Upper lobe of right lung (tissue), 1 donor: ENCODE results near the gene TBC1D22A. TPM values are rescaled to one million over a fixed set of nuclear protein-coding genes. Genes with fewer than 3 reads are reported as not detected.

ENCODE experiments used
- ATAC-seq: fragments of 200-7000 bp; cut with Tn5 transposase; one replicate; pipeline ENCODE4 v1.9.1; 2020; ENCODE audit warnings: mild to moderate bottlenecking, moderate library complexity
- DNase-seq: peaks from one replicate; pipeline ENCODE4 v3.0.0-alpha.2; 2020
- H3K27ac ChIP-seq: fragments of 200-600 bp; one replicate; pipeline ENCODE4 v1.8.0; 2022
- H3K27me3 ChIP-seq: fragments of 200-600 bp; one replicate; pipeline ENCODE4 v1.8.0; 2022; ENCODE audit warnings: mild to moderate bottlenecking
- H3K36me3 ChIP-seq: fragments of 200-600 bp; one replicate; pipeline ENCODE4 v1.8.0; 2022
- H3K4me1 ChIP-seq: fragments of 200-600 bp; one replicate; pipeline ENCODE4 v1.8.0; 2022
- H3K4me3 ChIP-seq: fragments of 200-600 bp; one replicate; pipeline ENCODE4 v1.8.0; 2022; ENCODE audit warnings: mild to moderate bottlenecking
- H3K9me3 ChIP-seq: fragments of 200-600 bp; one replicate; pipeline ENCODE4 v1.8.0; 2022
- CTCF ChIP-seq: fragments of 200-600 bp; IDR thresholded peaks from one replicate; pipeline ENCODE4 v1.8.0; 2022; ENCODE audit warnings: antibody characterized with exemption
- intact Hi-C: fragments of 100-400 bp; cut with DNase I; formaldehyde crosslinking; loops from one replicate; pipeline ENCODE4 v1.11.0; 2022
- total RNA-seq: library from RNA; stranded (reverse); fragmentation: NEBNext Ultra II Directional; extraction: Animal tissue kit (Norgen Biotek cat#: 25700); gene quantifications from one replicate; pipeline ENCODE4 v1.2.1, GENCODE V29; 2021
- donor health status: DM: no; HTN: yes; CAD: no; lungs with severe emphysema.

Gene TBC1D22A
- total RNA-seq, 1 donor from 2014 or later: 31.3 TPM

GRCh38 chr22:47195484-47196165 is 433.2 kb downstream of the TBC1D22A start:
- no peak overlapping the region for H3K4me3 ChIP-seq
- H3K36me3 ChIP-seq: no peaks in the 10 kb centered on the region
- no peak overlapping the region for H3K27ac ChIP-seq
- intact Hi-C loops: no loop called here
- no peaks in the 10 kb centered on the region for H3K27me3 ChIP-seq
- H3K4me1 ChIP-seq: no peaks in the 10 kb centered on the region
- ATAC-seq (peak; percentile 2), DNase-seq (peak; percentile 62)
- no peak for TF ChIP-seq CTCF
- H3K9me3 ChIP-seq: no peaks in the 10 kb centered on the region

- H3K4me3 ChIP-seq: no peak overlapping the region
- no peaks in the 10 kb centered on the region for H3K36me3 ChIP-seq
- H3K9me3 ChIP-seq: no peaks in the 10 kb centered on the region
- H3K27ac ChIP-seq: no peak overlapping the region
- ATAC-seq (no peak), DNase-seq (peak; percentile 43)
- intact Hi-C loops: no loop called here
- no peaks in the 10 kb centered on the region for H3K27me3 ChIP-seq
- H3K4me1 ChIP-seq: no peaks in the 10 kb centered on the region
- no peak for TF ChIP-seq CTCF
Observed at GRCh38 chr22:47196166-47196849, 433.9 kb downstream of the TBC1D22A start.

DNA sequence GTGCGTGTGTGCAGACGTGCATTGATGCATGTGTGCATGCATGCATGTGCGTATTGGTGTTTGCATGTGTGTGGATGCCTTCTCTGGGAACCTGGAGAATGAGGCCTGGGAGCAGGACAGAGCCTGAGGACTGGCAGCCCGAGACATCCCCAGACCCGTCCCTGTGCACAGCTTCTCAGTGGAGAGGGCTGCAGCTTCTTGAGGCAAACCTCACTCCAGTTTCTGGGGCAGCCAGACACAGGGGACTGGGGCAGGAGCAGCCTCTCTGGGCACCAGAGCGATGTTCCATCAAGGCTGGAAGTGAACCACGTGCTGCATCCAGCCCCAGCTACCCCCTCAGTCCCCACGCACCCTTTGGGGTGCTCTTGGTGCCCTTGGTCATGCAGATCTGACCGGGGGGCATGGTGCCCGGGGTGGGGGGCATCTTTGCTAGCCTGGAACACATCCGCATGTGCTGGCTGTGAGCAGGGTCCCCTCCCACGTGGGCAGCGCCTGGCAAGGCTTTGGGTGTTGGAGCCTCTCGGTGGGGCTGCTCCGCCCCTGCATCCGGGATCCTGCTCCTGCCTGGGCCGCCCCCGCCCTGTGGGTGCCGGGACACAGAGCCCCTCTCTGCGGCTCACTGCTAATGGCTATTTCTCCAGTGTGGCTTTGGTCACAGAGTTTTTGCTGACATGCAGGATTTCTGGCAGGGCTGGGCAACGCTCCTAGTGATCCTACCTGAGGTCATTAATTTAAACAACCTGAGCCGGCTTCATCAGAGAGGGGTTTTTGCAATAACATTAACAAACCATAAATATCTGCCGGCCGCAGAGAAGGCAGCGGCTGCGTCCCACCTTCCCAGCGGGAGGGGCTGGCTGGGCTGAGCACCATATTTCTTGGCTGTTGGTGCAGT is 434.7 kb downstream of the TBC1D22A start:
- intact Hi-C loops: no loop called here
- H3K27ac ChIP-seq: no peak overlapping the region
- peak; percentile 52 for DNase-seq
- TF ChIP-seq CTCF: no peak
- H3K4me1 ChIP-seq: no peaks in the 10 kb centered on the region
- H3K36me3 ChIP-seq: no peaks in the 10 kb centered on the region
- no peak for ATAC-seq
- no peaks in the 10 kb centered on the region for H3K27me3 ChIP-seq
- H3K4me3 ChIP-seq: no peak overlapping the region
- H3K9me3 ChIP-seq: no peaks in the 10 kb centered on the region

DNA sequence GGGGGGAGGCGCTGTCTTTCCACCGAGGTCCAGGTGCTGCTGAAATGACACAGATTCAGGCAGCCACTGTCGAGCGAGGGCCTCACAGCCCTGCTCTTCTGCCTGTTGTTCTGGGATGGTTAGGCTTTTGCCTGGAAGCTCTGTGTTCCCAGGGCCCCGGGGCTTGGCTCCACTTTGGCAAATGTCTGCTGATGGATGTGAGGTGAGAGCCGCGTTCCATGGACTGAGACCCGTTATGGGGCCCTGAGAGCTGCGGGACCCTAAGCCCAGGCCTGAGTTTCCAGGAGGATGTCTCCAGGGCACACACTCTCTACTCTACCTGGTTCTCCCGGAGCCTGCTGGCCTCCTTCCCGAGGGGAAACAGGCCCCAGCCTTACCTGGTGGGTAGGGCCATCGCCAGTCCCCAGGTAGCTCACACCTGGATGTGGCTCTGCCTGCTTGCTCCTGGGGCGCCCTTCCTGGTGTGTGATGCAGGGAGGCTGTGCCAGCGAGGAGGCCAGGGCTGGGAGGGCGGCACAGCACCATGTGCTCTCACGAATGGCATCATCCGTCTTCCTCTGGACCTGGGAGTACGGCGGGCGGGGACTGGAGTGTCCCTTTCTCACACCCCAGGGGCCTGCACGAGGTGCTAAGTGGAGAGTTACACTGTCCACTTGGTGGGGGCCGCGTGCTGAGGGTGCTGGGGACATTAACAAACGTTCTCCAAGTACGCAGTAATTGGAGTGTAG is 435.5 kb downstream of the TBC1D22A start:
- H3K4me1 ChIP-seq: no peaks in the 10 kb centered on the region
- no peak for TF ChIP-seq CTCF
- intact Hi-C loops: no loop called here
- DNase-seq: peak; percentile 60
- no peaks in the 10 kb centered on the region for H3K27me3 ChIP-seq
- no peak for ATAC-seq
- no peak overlapping the region for H3K27ac ChIP-seq
- H3K4me3 ChIP-seq: no peak overlapping the region
- H3K36me3 ChIP-seq: no peaks in the 10 kb centered on the region
- no peaks in the 10 kb centered on the region for H3K9me3 ChIP-seq

GRCh38 chr22:47198801-47199251 is 436.4 kb downstream of the TBC1D22A start:
- peak; percentile 62 for DNase-seq
- intact Hi-C loops: no loop called here

More at GRCh38 chr22:47198801-47199251, 436.4 kb downstream of the TBC1D22A start:
- H3K36me3 ChIP-seq: no peaks in the 10 kb centered on the region
- no peak for TF ChIP-seq CTCF
- ATAC-seq: no peak
- no peaks in the 10 kb centered on the region for H3K9me3 ChIP-seq
- H3K27me3 ChIP-seq: no peaks in the 10 kb centered on the region
- H3K4me1 ChIP-seq: no peaks in the 10 kb centered on the region
- no peak overlapping the region for H3K4me3 ChIP-seq
- no peak overlapping the region for H3K27ac ChIP-seq
